Measurements from ENCODE around the gene ABT1.

DNA sequence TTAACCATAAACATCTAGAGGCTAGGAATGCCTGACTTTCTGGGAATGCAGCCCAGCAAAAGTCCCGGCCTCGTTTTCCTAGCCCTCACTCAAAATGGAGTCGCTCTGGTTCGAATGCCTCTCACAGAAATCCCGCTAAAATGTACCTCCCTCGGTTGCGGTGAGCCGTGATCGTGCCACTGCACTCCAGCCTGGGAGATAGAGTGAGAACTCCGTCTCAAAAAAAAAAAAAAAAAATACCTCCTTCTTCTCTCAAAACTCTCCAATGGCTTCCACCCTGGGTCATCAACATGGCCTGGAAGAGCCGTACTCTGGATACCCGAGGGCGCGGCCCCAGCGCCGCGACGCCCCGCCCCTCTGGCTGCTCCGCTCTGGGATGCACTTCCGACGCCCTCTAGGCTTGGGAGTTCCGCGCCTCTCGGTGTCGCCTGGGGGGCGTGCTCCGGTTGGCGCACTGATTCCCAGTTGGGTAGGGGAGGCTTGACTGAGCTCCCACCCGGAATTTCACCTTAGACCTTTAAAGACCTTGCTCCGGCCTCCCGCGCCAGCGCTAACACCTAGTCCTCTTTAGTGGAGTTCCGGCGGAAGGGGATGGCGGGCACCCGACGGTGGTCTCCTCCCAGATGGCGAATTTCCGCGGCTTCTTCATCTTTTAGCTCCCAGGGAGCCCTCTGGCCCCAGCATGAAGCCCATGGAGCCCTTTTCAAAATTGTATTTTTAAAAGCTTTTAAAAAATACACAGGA is 46.3 kb upstream of the ABT1 start:
- TF ChIP-seq, protein P1, sequence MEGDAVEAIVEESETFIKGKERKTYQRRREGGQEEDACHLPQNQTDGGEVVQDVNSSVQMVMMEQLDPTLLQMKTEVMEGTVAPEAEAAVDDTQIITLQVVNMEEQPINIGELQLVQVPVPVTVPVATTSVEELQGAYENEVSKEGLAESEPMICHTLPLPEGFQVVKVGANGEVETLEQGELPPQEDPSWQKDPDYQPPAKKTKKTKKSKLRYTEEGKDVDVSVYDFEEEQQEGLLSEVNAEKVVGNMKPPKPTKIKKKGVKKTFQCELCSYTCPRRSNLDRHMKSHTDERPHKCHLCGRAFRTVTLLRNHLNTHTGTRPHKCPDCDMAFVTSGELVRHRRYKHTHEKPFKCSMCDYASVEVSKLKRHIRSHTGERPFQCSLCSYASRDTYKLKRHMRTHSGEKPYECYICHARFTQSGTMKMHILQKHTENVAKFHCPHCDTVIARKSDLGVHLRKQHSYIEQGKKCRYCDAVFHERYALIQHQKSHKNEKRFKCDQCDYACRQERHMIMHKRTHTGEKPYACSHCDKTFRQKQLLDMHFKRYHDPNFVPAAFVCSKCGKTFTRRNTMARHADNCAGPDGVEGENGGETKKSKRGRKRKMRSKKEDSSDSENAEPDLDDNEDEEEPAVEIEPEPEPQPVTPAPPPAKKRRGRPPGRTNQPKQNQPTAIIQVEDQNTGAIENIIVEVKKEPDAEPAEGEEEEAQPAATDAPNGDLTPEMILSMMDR (IDR thresholded peaks at IDR 0.05): no peak
- no peak for TF ChIP-seq POLR2A (IDR thresholded peaks at IDR 0.05)

Data from suprapubic skin (tissue), 3 donors.